Astrocyte (in vitro differentiated cells and primary cell): ENCODE measurements around the gene SLC44A2. TPM values are rescaled to one million over a fixed set of nuclear protein-coding genes. Genes with fewer than 3 reads are reported as not detected.

ENCODE experiments used
- DNase-seq: peaks from one replicate; pipeline ENCODE4 v3.0.0-alpha.2; 2010; ENCODE audit warnings: low read depth
- FAIRE-seq: peaks from 2 replicates; lab custom pipeline; 2011; peaks lifted over from hg19 to GRCh38; lab: Jason Lieb, UNC
- H2AFZ ChIP-seq: 2 replicates; pipeline ENCODE4 v1.6.0; 2012; ENCODE audit warnings: low read depth, low read length, inconsistent platforms
- H3K27ac ChIP-seq: 2 replicates; pipeline ENCODE4 v1.5.1; 2011; ENCODE audit warnings: low read depth, low read length, inconsistent platforms
- H3K27me3 ChIP-seq: 2 replicates; pipeline ENCODE4 v1.6.0; 2011; ENCODE audit warnings: low read length, inconsistent platforms; ENCODE audit not compliant: insufficient read depth
- H3K36me3 ChIP-seq: 2 replicates; pipeline ENCODE4 v1.5.1; 2011; ENCODE audit warnings: low read length, inconsistent platforms; ENCODE audit not compliant: insufficient read depth
- H3K4me1 ChIP-seq: 2 replicates; pipeline ENCODE4 v1.5.1; 2011; ENCODE audit warnings: low read length, inconsistent platforms; ENCODE audit not compliant: insufficient read depth
- H3K4me2 ChIP-seq: 2 replicates; pipeline ENCODE4 v1.6.0; 2012; ENCODE audit warnings: low read length, inconsistent platforms
- H3K4me3 ChIP-seq: 2 replicates; pipeline ENCODE4 v1.5.1; 2011; ENCODE audit warnings: low read depth, mild to moderate bottlenecking, low read length, inconsistent platforms; ENCODE audit not compliant: insufficient read depth
- H3K79me2 ChIP-seq: 2 replicates; pipeline ENCODE4 v1.6.0; 2012; ENCODE audit warnings: mild to moderate bottlenecking, low read length, inconsistent platforms; ENCODE audit not compliant: insufficient read depth
- H3K9ac ChIP-seq: 2 replicates; pipeline ENCODE4 v1.6.0; 2012; ENCODE audit warnings: mild to moderate bottlenecking, low read length, inconsistent platforms
- H3K9me3 ChIP-seq: 2 replicates; pipeline ENCODE4 v1.5.1; 2012; ENCODE audit warnings: low read depth, mild to moderate bottlenecking, low read length, inconsistent platforms; ENCODE audit not compliant: insufficient read depth
- H4K20me1 ChIP-seq: 2 replicates; pipeline ENCODE4 v1.6.0; 2012; ENCODE audit warnings: low read length, inconsistent platforms; ENCODE audit not compliant: insufficient read depth
- H3K27ac Mint-ChIP-seq: one replicate; pipeline ENCODE4 v1.8.0; 2021; ENCODE audit warnings: mild to moderate bottlenecking, mixed read lengths; ENCODE audit not compliant: unreplicated experiment
- H3K27me3 Mint-ChIP-seq: one replicate; pipeline ENCODE4 v1.8.0; 2021; ENCODE audit warnings: low read depth, mixed read lengths; ENCODE audit not compliant: unreplicated experiment
- H3K36me3 Mint-ChIP-seq: one replicate; pipeline ENCODE4 v1.8.0; 2021; ENCODE audit warnings: low read depth, mixed read lengths; ENCODE audit not compliant: unreplicated experiment
- H3K4me1 Mint-ChIP-seq: one replicate; pipeline ENCODE4 v1.8.0; 2021; ENCODE audit warnings: low read depth, mixed read lengths; ENCODE audit not compliant: unreplicated experiment
- H3K4me3 Mint-ChIP-seq: one replicate; pipeline ENCODE4 v1.8.0; 2021; ENCODE audit warnings: mild to moderate bottlenecking, moderate library complexity, mixed read lengths; ENCODE audit not compliant: unreplicated experiment
- H3K9me3 Mint-ChIP-seq: one replicate; pipeline ENCODE4 v1.8.0; 2021; ENCODE audit warnings: mild to moderate bottlenecking, mixed read lengths; ENCODE audit not compliant: unreplicated experiment
- CTCF ChIP-seq: IDR thresholded peaks from 2 replicates; pipeline ENCODE4 v1.5.1; 2011; ENCODE audit warnings: low read depth, mild to moderate bottlenecking, inconsistent platforms, low read length, moderate library complexity; ENCODE audit not compliant: insufficient read depth
- EZH2 ChIP-seq: IDR thresholded peaks from 2 replicates; pipeline ENCODE4 v1.6.1; 2012; ENCODE audit warnings: mild to moderate bottlenecking, low read length, inconsistent platforms; ENCODE audit not compliant: insufficient read depth
- total RNA-seq: library from RNA; stranded (reverse); gene quantifications from 2 replicates; pipeline ENCODE4 v1.2.1, GENCODE V29; 2021

The SLC44A2 gene
- total RNA-seq, 1 donor from 2014 or later = 91.6 TPM

GRCh38 chr19:10603873-10604459 lies 21.4 kb upstream of the SLC44A2 start:
- no peak for TF ChIP-seq CTCF
- TF ChIP-seq EZH2 = no peak
- Histone ChIP-seq H3K27ac (no peak overlapping the region), H3K9ac (peak overlapping the region; percentile 95), H3K4me1 (peaks cover 19% of the 10 kb centered on the region), H3K79me2 (peaks cover 37% of the 10 kb centered on the region), H4K20me1 (peaks cover 10% of the 10 kb centered on the region), H3K4me2 (peak overlapping the region; percentile 99), H3K36me3 (no peaks in the 10 kb centered on the region), H3K9me3 (no peaks in the 10 kb centered on the region), H3K4me3 (no peak overlapping the region), H2AFZ (no peak overlapping the region), H3K27me3 (peaks cover 5% of the 10 kb centered on the region)
- no peak for DNase-seq
- Mint-ChIP-seq H3K4me1 (peaks cover 9% of the 10 kb centered on the region), H3K9me3 (no peaks in the 10 kb centered on the region), H3K27me3 (peaks cover 5% of the 10 kb centered on the region), H3K27ac (peak overlapping the region; percentile 66), H3K4me3 (peak overlapping the region; percentile 87), H3K36me3 (no peaks in the 10 kb centered on the region)
- FAIRE-seq = no peak

- H3K4me3 Mint-ChIP-seq = peak overlapping the region; percentile 87
- no peak overlapping the region for H3K27ac Mint-ChIP-seq
- no peak overlapping the region for H3K9ac ChIP-seq
- H3K79me2 ChIP-seq = peaks cover 37% of the 10 kb centered on the region
- H3K4me1 Mint-ChIP-seq = peaks cover 9% of the 10 kb centered on the region
- DNase-seq = no peak
- H3K9me3 ChIP-seq = no peaks in the 10 kb centered on the region
- TF ChIP-seq CTCF (no peak), EZH2 (no peak)
- no peak overlapping the region for H2AFZ ChIP-seq
- H4K20me1 ChIP-seq = peaks cover 10% of the 10 kb centered on the region
- no peak overlapping the region for H3K4me3 ChIP-seq
- no peaks in the 10 kb centered on the region for H3K36me3 ChIP-seq
- no peak overlapping the region for H3K27ac ChIP-seq
- peak overlapping the region; percentile 99 for H3K4me2 ChIP-seq
- no peak for FAIRE-seq
- peaks cover 5% of the 10 kb centered on the region for H3K27me3 ChIP-seq
- H3K36me3 Mint-ChIP-seq = no peaks in the 10 kb centered on the region
- peaks cover 19% of the 10 kb centered on the region for H3K4me1 ChIP-seq
- no peaks in the 10 kb centered on the region for H3K9me3 Mint-ChIP-seq
- H3K27me3 Mint-ChIP-seq = peaks cover 5% of the 10 kb centered on the region
These were observed 20.8 kb upstream of the SLC44A2 start for GRCh38 chr19:10604460-10604980.

GRCh38 chr19:10611907-10612306 lies 13.4 kb upstream of the SLC44A2 start:
- FAIRE-seq = no peak

More at GRCh38 chr19:10611907-10612306, 13.4 kb upstream of the SLC44A2 start:
- no peak for TF ChIP-seq EZH2
- TF ChIP-seq CTCF = no peak
- Histone ChIP-seq H3K9me3 (no peaks in the 10 kb centered on the region), H3K4me2 (no peak overlapping the region), H3K36me3 (peaks cover 2% of the 10 kb centered on the region), H3K4me3 (no peak overlapping the region), H3K9ac (no peak overlapping the region), H3K4me1 (no peaks in the 10 kb centered on the region), H3K27ac (no peak overlapping the region), H3K27me3 (no peaks in the 10 kb centered on the region), H3K79me2 (peaks cover 39% of the 10 kb centered on the region), H2AFZ (no peak overlapping the region), H4K20me1 (peaks cover 6% of the 10 kb centered on the region)
- no peaks in the 10 kb centered on the region for H3K4me1 Mint-ChIP-seq
- no peaks in the 10 kb centered on the region for H3K9me3 Mint-ChIP-seq
- H3K4me3 Mint-ChIP-seq = no peak overlapping the region
- H3K36me3 Mint-ChIP-seq = peaks cover 7% of the 10 kb centered on the region
- no peak for DNase-seq
- no peak overlapping the region for H3K27ac Mint-ChIP-seq
- no peaks in the 10 kb centered on the region for H3K27me3 Mint-ChIP-seq
